ENCODE results near the gene ATP1A2.

DNA sequence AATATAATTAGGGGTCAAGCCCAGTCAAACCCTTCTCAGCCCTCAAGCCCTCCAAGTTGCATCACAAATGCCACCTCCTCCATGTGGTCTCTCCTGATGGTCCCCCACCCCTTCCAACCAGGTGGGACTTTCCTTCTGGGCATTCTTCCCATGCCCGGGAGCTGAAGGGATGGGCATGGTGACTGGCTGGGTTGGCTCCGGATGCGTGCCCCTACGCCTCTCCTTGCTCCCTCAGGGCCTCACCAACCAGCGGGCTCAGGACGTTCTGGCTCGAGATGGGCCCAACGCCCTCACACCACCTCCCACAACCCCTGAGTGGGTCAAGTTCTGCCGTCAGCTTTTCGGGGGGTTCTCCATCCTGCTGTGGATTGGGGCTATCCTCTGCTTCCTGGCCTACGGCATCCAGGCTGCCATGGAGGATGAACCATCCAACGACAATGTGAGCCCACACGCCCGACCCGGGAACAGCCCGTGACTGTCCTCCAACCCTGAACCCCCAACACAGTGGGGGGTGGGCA, 7.5 kb downstream of the ATP1A2 start:
- TF ChIP-seq GATA2 (IDR thresholded peaks at IDR 0.05; ENCODE audit: low read depth, low read length), result no peak
- no peak for TF ChIP-seq GATA3 (IDR thresholded peaks at IDR 0.05; ENCODE audit: low read depth, low read length)

All from SH-SY5Y (cell line).